OCI-M2 (cell line): ENCODE measurements around the gene RFX4.

Source experiments
- DNase-seq: peaks from one replicate; lab custom pipeline; 2025; ENCODE audit not compliant: unreplicated experiment; lab: John Stamatoyannopoulos, UW

RFX4 gene

DNA sequence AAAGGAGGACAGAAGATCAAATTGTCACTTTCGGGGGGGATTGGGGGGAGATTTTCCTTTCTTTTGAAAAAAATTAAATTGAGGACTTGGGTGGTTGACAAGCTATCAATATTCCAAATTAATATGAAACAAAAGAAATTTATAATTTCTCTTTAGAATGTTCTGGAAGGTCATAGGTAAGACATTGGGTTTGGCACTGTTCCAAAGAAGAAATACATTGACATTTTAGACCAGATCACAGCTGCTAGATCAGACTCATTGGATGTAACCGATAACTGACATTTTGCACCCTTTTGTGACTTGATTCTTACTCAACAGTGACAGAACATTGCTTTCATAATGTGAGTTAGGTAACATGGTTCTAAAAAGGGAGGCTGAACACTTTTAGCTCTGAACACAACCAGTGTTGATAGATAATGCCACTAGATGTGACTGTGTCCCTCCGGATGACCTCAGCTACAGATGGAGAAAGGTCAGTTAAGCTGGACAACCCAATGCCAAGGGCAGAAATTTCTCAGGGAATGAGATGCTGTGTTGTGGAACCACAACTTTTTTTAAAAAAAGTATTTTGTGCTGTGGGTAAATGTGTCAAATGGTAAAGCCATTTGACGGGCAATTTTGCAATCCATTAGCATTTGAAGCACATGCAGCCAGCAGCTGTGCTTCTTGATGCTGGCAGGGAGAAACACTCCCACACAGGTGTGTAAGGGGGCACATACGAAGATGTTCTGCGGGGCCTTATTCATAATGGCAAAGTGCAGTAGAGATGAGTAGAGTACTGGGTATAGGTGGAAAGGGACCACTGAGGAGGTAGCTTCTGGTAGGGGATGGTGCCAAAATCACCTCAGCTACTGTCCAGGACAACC, 62.9 kb downstream of the RFX4 start:
- DNase-seq, result no peak

DNA sequence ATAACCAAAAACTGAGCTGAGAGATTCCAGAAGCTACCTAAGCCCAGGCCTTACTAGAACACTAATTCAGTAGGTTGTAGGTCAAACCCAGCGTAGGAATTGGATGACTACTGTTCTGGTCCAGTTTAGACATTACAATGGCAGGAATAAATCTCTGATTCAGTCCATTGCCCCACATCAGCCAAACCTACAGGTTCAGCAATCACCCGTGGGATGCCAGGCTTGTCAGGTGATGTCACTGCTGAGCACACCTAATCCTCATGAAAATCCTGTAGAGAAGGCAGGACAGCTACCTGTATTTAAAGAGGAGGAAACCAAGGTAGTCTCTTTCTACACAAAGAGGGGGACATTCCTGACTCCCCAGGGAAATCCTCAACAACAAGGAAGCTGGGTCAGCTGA, 63.7 kb downstream of the RFX4 start:
- no peak for DNase-seq

DNA sequence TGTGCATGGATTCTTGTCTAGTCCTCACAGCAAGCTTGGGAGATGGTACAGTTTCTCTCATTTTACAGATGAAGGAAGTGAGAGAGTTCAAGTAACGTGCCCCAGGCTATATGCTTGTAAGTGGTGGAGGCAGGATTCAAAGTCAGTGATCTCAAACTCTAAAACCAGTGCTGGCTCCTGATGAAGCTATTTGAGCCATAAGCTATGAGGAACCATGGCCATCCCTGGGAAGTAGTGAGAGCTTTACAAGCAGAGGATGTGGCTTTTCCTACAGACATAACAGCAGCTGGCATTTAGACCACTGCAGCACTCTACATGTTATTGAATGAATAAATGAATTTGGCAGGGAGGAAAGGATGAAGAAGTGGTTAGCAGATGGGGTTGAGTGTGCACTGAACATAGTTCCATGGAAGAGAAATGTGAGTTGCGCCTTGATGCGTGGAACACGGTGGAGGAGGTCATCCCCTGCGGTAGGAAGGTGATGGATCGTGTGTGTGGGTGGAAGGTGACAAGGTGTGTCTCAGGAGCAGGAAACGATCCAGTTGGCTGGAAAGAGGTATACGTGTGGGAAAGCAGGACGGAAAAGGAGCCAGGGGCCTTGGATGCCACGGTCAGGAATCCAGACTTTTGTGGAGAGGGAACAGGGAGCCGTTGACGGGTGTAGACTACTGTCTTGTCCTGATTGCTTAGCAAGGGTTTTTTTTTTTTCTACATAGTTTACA, 65.2 kb downstream of the RFX4 start:
- no peak for DNase-seq

DNA sequence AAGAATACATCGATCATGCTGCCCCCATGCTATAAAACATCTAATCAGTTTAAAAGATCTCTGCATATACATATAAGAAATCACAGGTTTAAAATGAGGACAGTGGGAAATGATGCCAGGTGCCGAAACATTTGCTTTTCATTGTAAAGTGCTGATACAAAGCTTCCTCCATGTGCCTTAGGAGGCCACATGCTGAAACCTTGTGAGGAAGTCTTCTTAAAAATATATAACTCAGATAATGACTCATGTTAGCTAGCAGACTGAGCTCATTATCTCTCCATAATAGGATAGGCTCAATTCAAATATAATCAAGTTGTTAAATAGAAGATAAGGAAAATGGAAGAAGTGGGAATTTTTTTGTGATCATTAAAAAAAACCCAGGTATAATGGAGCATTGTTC, 65.9 kb downstream of the RFX4 start:
- no peak for DNase-seq

DNA sequence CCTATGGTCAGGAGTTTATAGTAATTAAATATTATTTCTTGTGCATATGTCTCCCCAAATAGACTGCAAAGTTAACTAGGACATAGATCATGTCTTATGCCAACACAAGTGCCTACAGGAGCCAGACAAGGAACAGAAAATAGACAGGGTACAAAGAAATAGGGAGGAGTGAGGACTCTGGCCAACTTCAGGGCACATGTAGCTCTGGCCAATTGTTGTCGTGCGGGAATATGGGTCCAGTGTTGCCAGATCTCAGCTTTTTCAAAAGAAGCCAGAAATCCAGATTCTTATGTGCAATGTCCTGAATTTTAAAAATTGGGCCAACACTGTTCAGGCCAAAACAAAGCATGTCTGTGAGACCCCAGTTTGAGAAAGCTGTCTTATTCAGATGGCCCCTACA, 68.7 kb downstream of the RFX4 start:
- no peak for DNase-seq

DNA sequence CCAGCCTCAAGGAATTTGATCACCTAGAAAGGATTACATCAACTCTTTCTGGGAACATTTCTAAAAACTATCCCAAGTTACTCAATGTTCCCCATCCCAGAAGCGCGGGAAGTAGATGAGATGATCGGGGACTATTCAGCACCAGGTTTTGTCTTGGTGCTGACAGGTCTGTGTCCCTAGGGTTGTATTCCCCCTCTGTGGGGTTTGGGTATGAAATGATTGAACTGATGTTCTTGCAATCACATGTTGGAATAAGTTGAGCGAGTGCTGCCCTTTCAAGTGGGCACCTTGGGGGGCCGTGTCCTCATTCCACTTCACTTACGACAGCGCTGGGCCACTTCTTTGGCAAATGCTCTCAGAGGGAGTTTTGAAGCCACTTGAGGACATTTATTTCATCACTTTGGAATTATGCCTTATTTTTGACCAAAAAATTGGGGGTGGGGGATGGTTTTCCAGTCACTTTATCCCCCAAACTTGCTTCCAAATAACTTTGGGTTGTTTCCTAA, 69.8 kb downstream of the RFX4 start:
- DNase-seq, result no peak

- DNase-seq, result no peak
These were observed 72.8 kb downstream of the RFX4 start for GRCh38 chr12:106655577-106655976.

DNA sequence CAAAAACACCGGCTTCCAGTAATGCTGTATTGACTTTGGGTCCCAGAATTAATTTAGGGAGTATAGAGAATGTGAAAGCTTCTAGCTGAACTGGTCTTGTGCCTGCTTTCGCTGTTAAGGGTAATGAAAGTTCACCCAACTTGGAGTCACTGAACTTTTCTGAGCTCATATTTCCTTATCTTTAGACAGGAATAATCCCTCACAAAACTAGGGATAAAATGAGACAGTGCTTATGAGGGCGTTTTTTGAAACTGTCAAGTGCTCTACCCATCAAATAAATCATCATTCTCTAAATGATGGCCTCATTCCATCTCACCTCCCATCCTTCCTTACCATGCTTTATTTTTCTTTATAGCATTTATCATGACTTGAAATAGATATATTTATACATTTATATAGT, 74.7 kb downstream of the RFX4 start:
- no peak for DNase-seq

GRCh38 chr12:106663385-106663784, 80.6 kb downstream of the RFX4 start:
- DNase-seq, result no peak

- no peak for DNase-seq
These were observed 86.4 kb downstream of the RFX4 start for GRCh38 chr12:106669216-106669615.

GRCh38 chr12:106670131-106670530, 87.3 kb downstream of the RFX4 start:
- no peak for DNase-seq

GRCh38 chr12:106671840-106672239, 89.0 kb downstream of the RFX4 start:
- no peak for DNase-seq

GRCh38 chr12:106672314-106673025, 89.7 kb downstream of the RFX4 start:
- DNase-seq, result no peak

DNA sequence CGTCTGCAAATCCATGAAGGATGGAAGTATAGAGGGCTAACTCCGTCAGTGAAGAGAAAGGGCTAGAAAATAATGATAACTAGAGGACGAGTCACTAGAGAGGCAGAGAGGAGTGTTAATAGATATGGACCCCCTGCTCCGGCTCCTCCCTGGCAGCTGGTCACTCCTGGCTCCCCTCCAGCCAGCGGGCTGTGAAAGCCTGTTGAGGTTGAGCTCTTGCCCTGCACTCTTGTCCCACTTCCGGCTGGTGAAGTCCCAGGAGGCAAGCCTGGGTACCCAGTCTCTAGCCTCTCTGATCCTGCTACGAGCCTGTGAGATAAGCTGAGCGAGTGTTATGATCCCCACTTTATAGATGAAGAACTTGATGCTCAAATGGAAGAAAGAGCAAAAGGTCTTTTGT, 90.3 kb downstream of the RFX4 start:
- no peak for DNase-seq

DNA sequence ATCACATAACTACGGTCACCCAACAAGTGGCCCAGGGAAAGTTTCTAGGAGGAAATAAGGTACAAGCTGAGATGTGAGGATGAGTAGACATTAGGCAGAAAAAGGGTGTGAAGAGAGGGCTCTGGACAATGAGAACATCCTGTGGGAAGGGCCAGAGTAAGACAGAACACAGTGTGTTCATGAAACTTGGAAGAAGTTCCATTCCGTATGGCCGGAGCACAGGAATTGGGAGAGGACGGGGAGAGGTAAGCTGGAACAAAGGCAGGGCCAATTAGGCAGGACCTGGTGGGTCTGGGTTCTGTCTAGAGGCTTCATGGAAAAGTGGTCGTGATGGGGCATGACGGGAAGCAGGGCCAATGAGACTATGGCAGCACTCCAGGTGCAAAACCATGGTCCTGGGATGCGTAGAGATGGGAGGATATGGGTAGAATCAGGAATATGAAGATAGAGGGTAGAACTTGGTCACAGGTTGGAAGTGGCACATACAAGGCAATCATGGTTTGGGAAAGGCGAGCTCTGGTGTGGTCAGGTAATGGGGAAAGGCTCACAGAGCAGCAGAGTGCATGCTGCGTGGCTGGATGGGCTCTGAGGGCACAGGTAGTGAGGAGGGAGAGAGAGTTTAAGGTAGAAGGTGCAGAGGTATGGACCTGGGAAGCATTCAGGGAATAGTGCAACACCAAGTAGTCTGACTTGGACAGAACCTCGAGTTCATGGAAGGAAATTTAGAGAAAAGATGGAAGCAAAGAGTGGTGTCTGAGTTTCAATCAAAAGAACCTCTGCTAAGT, 93.0 kb downstream of the RFX4 start:
- no peak for DNase-seq

- DNase-seq, result no peak
These were observed 96.8 kb downstream of the RFX4 start for GRCh38 chr12:106679574-106679973.

DNA sequence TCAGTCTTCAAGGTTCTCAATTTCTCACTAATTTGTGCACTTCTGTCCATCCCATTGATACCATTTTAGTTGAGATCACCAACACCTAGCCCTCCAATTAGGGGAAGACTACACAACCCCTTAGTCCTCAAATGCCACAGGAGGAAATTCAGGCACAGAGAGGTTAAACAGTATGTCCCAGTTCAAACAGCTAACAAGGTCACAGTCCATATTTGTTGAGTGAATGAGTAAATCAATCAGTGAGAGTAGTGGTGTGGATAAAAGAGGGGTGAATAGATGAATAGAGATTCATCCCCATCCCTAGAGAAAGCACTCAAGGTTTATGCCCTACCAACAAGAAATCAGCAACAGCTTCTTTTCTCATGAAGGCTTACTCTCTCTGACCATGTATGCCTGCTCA, 97.5 kb downstream of the RFX4 start:
- no peak for DNase-seq

DNA sequence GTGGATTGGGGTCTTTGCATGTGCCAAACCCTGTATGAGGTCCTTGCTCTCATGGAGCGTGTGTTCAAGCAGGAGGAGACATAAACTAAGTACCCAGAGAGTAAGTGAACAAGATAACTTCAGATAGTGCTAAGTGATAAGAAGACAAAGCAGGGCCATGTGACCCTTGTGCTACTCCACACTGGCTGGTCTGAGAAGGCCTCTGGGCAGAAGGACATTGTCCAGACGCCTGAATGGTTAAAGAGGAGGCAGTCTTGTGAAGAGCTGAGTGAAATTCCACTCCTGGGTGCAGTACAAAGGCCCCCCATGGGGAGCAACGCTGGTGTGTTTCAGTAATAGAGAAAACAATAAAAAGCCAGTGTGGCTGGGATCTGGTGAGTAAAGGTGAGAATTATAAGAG, 98.4 kb downstream of the RFX4 start:
- no peak for DNase-seq

GRCh38 chr12:106682594-106683234, 99.9 kb downstream of the RFX4 start:
- DNase-seq, result no peak

GRCh38 chr12:106684497-106684896, 101.7 kb downstream of the RFX4 start:
- DNase-seq, result no peak
